ENCODE results near the gene CA12. TPM values are rescaled to one million over a fixed set of nuclear protein-coding genes. Genes with fewer than 3 reads are reported as not detected.
"Not testable (repeated sequence)": the region's sequence is repeated elsewhere in the genome, so short reads cannot be mapped to it uniquely, and the experiment has no call there.

Gene CA12
- total RNA-seq, 1 donor from 2014 or later = 89.6 TPM

DNA sequence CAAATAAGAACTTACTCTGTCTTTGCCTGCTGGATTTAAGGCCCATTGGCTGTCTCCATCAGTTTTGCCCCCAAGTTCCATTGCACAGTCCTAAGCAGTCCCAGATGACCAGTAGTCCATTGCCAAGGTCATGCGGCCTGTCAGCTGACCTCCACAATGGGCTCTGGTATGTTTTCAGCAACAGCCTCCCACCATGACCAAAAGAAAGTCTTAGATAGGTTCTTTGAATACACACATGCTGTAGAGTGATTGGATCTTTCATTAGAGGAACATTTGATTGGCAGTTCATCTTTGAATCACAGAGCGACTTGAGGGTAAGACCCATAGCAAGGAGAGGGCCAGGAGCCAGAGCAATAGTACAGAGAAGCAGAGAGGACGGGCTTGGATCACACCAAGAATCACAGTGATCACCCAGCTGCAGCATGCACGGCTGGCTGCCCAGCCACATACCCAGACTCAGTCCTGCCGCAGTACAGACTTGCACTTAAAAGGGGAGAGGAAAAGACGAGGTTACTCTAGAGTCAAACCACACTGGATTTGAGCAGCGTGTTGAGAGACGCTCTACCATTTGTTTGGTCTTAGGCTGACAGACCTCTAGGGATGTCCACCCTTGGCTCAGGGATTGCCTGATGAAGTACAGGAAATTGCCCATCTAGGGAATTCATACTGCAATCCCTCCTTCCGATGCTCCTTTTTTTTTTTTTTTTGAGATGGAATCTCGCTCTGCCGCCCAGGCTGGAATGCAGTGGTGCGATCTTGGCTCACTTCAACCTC is 53.8 kb downstream of the CA12 start:
- H3K36me3 ChIP-seq = no peaks in the 10 kb centered on the region
- DNase-seq (ENCODE audit: extremely low spot score in 2 of 2) = no peak
- intact Hi-C loops (cut with DNase I) = no loop called here
- no peak overlapping the region for H3K27ac ChIP-seq
- H3K9me3 ChIP-seq = no peaks in the 10 kb centered on the region
- H3K4me3 ChIP-seq = no peak overlapping the region
- no peaks in the 10 kb centered on the region for H3K27me3 ChIP-seq
- H3K4me1 ChIP-seq = peaks cover 16% of the 10 kb centered on the region
- TF ChIP-seq POLR2AphosphoS5 (IDR thresholded peaks at IDR 0.05; ENCODE audit: insufficient read depth in 1 of 2, low read depth in 1 of 2) (no peak), POLR2A (IDR thresholded peaks at IDR 0.05) (no peak)
- TF ChIP-seq, protein P1, sequence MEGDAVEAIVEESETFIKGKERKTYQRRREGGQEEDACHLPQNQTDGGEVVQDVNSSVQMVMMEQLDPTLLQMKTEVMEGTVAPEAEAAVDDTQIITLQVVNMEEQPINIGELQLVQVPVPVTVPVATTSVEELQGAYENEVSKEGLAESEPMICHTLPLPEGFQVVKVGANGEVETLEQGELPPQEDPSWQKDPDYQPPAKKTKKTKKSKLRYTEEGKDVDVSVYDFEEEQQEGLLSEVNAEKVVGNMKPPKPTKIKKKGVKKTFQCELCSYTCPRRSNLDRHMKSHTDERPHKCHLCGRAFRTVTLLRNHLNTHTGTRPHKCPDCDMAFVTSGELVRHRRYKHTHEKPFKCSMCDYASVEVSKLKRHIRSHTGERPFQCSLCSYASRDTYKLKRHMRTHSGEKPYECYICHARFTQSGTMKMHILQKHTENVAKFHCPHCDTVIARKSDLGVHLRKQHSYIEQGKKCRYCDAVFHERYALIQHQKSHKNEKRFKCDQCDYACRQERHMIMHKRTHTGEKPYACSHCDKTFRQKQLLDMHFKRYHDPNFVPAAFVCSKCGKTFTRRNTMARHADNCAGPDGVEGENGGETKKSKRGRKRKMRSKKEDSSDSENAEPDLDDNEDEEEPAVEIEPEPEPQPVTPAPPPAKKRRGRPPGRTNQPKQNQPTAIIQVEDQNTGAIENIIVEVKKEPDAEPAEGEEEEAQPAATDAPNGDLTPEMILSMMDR (IDR thresholded peaks at IDR 0.05) = no peak

- Histone ChIP-seq H3K27me3 (no peaks in the 10 kb centered on the region), H3K9me3 (no peaks in the 10 kb centered on the region), H3K4me1 (no peaks in the 10 kb centered on the region), H3K4me3 (no peak overlapping the region), H3K36me3 (no peaks in the 10 kb centered on the region), H3K27ac (no peak overlapping the region)
- intact Hi-C loops (cut with DNase I) = no loop called here
- DNase-seq (ENCODE audit: extremely low spot score in 2 of 2) = no peak
- TF ChIP-seq, protein P1 (IDR thresholded peaks at IDR 0.05) = no peak
- TF ChIP-seq POLR2A (IDR thresholded peaks at IDR 0.05) = no peak
- no peak for TF ChIP-seq POLR2AphosphoS5 (IDR thresholded peaks at IDR 0.05; ENCODE audit: insufficient read depth in 1 of 2, low read depth in 1 of 2)
Measured at GRCh38 chr15:63324770-63325169, 56.9 kb downstream of the CA12 start.

GRCh38 chr15:63323798-63324563 is 57.7 kb downstream of the CA12 start:
- Histone ChIP-seq H3K4me1 (no peaks in the 10 kb centered on the region), H3K27me3 (no peaks in the 10 kb centered on the region), H3K27ac (no peak overlapping the region), H3K9me3 (no peaks in the 10 kb centered on the region), H3K4me3 (no peak overlapping the region), H3K36me3 (no peaks in the 10 kb centered on the region)
- TF ChIP-seq, protein P1 (IDR thresholded peaks at IDR 0.05) = no peak
- TF ChIP-seq POLR2AphosphoS5 (IDR thresholded peaks at IDR 0.05; ENCODE audit: insufficient read depth in 1 of 2, low read depth in 1 of 2) = no peak
- no peak for TF ChIP-seq POLR2A (IDR thresholded peaks at IDR 0.05)
- no peak for DNase-seq (ENCODE audit: extremely low spot score in 2 of 2)
- intact Hi-C loops (cut with DNase I) = no loop called here

GRCh38 chr15:63322541-63322940 is 59.1 kb downstream of the CA12 start:
- H3K4me3 ChIP-seq = no peak overlapping the region
- no peak for DNase-seq (ENCODE audit: extremely low spot score in 2 of 2)
- H3K27ac ChIP-seq = no peak overlapping the region
- no peaks in the 10 kb centered on the region for H3K27me3 ChIP-seq
- intact Hi-C loops (cut with DNase I) = no loop called here
- no peaks in the 10 kb centered on the region for H3K36me3 ChIP-seq
- no peaks in the 10 kb centered on the region for H3K4me1 ChIP-seq
- no peaks in the 10 kb centered on the region for H3K9me3 ChIP-seq
- TF ChIP-seq, protein P1 (IDR thresholded peaks at IDR 0.05) = no peak
- TF ChIP-seq POLR2A (IDR thresholded peaks at IDR 0.05) (no peak), POLR2AphosphoS5 (IDR thresholded peaks at IDR 0.05; ENCODE audit: insufficient read depth in 1 of 2, low read depth in 1 of 2) (no peak)

DNA sequence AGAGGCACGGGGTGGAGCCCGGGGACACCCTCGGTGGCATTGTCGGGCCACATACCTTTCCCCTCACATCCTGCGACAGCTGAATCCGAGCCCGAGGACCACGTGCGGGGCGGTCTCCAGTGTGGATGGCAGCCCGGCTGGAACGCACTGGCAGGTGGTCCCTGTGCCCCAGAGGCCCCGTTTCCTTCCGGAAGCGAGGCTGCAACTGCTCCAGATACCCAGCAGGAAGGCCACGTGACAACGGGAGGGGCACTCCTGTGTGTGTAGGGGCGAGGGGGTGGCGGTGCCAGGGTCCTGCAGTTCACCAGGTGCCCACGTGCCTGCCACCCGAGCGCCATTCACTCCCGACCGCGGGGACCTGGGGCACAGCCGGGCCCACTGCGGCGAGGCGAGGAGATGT is 60.2 kb downstream of the CA12 start:
- Histone ChIP-seq H3K9me3 (no peaks in the 10 kb centered on the region), H3K36me3 (no peaks in the 10 kb centered on the region), H3K27ac (no peak overlapping the region), H3K4me1 (no peaks in the 10 kb centered on the region), H3K27me3 (no peaks in the 10 kb centered on the region), H3K4me3 (no peak overlapping the region)
- intact Hi-C loops (cut with DNase I) = no loop called here
- no peak for DNase-seq (ENCODE audit: extremely low spot score in 2 of 2)
- TF ChIP-seq, protein P1 (IDR thresholded peaks at IDR 0.05) = no peak
- TF ChIP-seq POLR2A (IDR thresholded peaks at IDR 0.05) (no peak), POLR2AphosphoS5 (IDR thresholded peaks at IDR 0.05; ENCODE audit: insufficient read depth in 1 of 2, low read depth in 1 of 2) (no peak)

- H3K27ac ChIP-seq; intact Hi-C loops (cut with DNase I); H3K36me3 ChIP-seq; H3K9me3 ChIP-seq; H3K27me3 ChIP-seq; H3K4me3 ChIP-seq; H3K4me1 ChIP-seq; DNase-seq (ENCODE audit: extremely low spot score in 2 of 2): not testable (repeated sequence)
Measured at GRCh38 chr15:63320981-63321380, 60.7 kb downstream of the CA12 start.

DNA sequence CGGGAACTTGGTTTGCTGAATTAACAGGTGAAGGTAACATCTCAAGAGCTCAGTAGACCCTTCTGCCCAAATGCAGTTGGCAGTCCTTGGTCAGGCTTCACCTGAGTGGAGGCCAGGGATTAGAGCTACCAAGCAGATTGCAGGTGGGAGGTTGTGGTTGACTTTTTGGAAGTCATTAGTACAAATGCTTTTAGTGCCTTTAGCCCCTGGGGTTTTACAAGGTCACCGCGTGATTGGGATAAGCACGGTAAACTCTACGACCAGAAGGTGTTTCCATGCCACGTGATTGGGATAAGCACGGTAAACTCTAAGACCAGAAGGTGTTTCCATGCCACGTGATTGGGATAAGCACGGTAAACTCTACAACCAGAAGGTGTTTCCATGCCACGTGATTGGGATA is 61.2 kb downstream of the CA12 start:
- H3K4me3 ChIP-seq; DNase-seq (ENCODE audit: extremely low spot score in 2 of 2); H3K27me3 ChIP-seq; H3K4me1 ChIP-seq; intact Hi-C loops (cut with DNase I); H3K27ac ChIP-seq; H3K9me3 ChIP-seq; H3K36me3 ChIP-seq: not testable (repeated sequence)

Measured in vagina (tissue), 2 donors.